HPDE6-E6E7 (cell line): Measurements from ENCODE around the gene WARS2.

ENCODE experiments used
- DNase-seq: peaks from one replicate; pipeline ENCODE4 v3.0.0; 2011; ENCODE audit warnings: missing footprints; ENCODE audit errors: extremely low spot score

The WARS2 gene

GRCh38 chr1:119026956-119027355, 113.5 kb downstream of the WARS2 start:
- DNase-seq: no peak

GRCh38 chr1:119015547-119015946, 124.9 kb downstream of the WARS2 start:
- no peak for DNase-seq

- DNase-seq: no peak
Measured at GRCh38 chr1:119012383-119012782, 128.1 kb downstream of the WARS2 start.

- DNase-seq: no peak
Measured at GRCh38 chr1:119011706-119012105, 128.7 kb downstream of the WARS2 start.

- DNase-seq: no peak
Measured at GRCh38 chr1:119011116-119011515, 129.3 kb downstream of the WARS2 start.

GRCh38 chr1:119010201-119010600, 130.3 kb downstream of the WARS2 start:
- DNase-seq: no peak

GRCh38 chr1:119009312-119009655, 131.2 kb downstream of the WARS2 start:
- DNase-seq: no peak

GRCh38 chr1:119008483-119009311, 131.8 kb downstream of the WARS2 start:
- peak; percentile 29 for DNase-seq

- DNase-seq: no peak
Measured at GRCh38 chr1:119007670-119008482, 132.6 kb downstream of the WARS2 start.

- DNase-seq: no peak
Measured at GRCh38 chr1:119007339-119007669, 133.1 kb downstream of the WARS2 start.

- no peak for DNase-seq
Measured at GRCh38 chr1:119006406-119007279, 133.8 kb downstream of the WARS2 start.

GRCh38 chr1:119005724-119006405, 134.6 kb downstream of the WARS2 start:
- DNase-seq: no peak

GRCh38 chr1:119004781-119005180, 135.7 kb downstream of the WARS2 start:
- DNase-seq: no peak

- no peak for DNase-seq
Measured at GRCh38 chr1:119004129-119004527, 136.3 kb downstream of the WARS2 start.

- DNase-seq: no peak
Measured at GRCh38 chr1:119003413-119004128, 136.9 kb downstream of the WARS2 start.

- DNase-seq: peak; percentile 70
Measured at GRCh38 chr1:119002028-119002686, 138.3 kb downstream of the WARS2 start.

- no peak for DNase-seq
Measured at GRCh38 chr1:119001181-119002027, 139.0 kb downstream of the WARS2 start.

GRCh38 chr1:119000371-119001180, 139.9 kb downstream of the WARS2 start:
- DNase-seq: no peak
